HG03095 (cell line): Measurements from ENCODE around the gene ABL1.

Experiments
- ATAC-seq: cut with Tn5 transposase; IDR thresholded peaks from one replicate; pipeline ENCODE4 v1.9.1; 2021; ENCODE audit warnings: moderate library complexity; ENCODE audit not compliant: unreplicated experiment

ABL1 gene

DNA sequence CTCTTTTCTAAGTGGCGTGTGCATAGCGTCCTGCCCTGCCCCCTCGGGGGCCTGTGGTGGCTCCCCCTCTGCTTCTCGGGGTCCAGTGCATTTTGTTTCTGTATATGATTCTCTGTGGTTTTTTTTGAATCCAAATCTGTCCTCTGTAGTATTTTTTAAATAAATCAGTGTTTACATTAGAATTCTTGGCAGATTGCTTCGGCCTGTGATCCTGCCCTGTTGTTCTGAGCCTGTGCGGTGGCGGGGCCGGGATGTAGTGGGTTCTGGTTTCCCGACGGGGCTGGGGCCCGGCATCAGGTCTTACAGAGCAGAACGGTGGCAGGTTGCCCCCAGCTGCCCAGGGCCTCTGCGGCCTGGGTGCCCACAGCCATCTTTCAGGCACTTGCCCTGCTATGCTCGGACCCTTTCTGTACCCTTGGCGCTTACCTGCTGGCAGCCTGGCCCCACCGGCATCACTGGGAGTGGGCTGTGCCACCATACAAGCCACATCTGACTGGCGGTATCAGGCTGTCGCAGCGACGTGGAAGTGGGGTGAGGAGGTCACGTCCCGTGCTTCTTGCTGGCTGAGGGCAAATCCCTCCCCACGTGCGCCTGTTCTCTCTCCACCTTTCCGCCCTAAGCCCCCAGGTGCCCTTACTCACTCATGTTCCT lies 52.6 kb downstream of the ABL1 start:
- ATAC-seq, result no peak

DNA sequence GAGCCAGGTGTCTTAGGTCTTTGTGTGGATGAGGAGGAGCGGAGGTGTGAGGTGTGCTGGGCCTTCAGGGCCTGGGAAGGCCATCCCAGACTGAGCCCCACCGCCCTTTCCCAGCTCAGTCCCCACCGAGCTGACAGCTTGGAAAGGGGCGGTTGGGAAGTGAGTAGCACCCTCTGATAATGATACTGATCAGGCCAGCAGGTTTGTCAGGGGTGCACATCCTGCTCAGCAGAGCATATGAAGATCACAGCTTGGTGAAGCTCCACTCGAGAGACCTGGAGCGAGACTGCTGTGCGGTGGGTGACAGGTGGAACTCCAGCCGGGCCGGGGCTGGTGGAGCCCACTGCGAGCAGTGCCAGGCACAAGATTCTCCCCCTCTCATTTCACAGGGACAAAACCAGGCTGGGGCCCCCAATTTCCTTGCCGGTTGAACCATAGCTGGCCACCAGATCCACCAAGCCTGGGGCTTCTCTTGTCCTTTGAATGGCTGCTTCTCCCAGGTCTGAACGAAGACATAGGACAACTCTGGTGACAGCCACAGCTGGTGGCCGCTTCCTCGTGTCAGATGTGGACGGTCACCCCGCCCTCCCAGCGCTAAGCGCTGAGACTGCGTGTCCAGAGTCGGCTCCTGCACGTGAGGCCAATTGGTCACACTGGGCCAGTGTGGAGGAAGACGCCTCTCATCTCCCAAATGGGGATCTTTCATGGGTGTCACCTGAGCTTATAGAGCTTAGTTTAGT lies 53.3 kb downstream of the ABL1 start:
- no peak for ATAC-seq

DNA sequence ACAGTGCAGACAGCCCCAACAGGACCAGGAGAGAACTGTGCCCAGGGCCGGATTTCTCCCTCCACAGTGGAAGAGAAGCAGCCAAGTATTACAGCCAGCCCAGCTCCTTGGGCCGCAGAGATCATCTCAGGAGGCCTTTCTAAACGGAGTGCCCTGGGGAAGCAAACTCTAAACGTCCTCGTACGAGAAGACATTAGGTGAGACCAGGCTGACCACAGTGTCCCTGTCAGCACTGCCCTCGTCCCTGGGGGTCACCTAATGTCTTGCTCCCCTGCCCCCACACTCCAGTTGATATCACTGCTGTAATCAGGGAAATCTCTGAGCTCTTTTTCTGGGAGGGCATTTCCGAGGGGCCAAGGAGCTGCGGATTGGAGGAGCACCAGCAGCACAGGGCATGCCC lies 55.1 kb downstream of the ABL1 start:
- ATAC-seq, result no peak

DNA sequence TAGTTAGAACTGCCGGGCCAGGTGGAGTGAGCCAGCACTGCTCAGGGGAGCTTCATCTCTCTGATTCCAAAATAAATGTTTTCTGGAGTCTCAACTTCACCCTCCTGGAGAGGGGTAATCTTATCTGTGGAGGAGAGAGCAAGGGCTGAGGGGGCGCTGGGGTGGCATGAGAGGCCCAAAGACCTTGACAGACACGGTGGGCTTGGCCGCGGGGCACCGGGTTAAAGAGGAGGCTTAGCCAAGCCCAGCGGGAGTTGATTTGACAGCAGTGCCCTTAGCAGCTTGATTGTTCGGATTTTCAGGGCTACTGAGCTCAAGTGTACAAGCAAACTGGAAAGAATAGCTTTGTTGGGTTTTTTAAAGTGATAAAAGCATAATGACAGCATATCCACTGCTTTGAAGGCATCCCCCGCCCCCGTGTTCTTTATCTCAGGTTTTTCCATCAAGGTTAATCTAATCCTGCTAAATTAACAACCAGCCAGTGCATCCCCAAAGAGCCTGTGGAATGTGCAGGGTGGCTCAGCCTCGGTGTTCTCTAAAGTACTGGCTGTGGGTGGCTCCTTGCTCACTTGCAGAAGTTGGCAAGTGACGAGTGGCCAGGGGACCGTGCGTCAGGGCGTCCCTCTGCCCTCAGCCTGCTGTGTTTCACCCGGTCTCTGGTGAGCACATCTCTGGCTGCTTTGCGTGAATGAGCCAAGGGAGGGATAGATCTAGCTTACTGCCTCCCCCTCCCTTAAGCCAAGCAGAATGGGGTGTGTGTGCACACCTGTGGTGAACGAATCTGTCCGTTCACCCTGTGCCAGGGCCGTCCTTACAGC lies 56.0 kb downstream of the ABL1 start:
- ATAC-seq, result no peak

DNA sequence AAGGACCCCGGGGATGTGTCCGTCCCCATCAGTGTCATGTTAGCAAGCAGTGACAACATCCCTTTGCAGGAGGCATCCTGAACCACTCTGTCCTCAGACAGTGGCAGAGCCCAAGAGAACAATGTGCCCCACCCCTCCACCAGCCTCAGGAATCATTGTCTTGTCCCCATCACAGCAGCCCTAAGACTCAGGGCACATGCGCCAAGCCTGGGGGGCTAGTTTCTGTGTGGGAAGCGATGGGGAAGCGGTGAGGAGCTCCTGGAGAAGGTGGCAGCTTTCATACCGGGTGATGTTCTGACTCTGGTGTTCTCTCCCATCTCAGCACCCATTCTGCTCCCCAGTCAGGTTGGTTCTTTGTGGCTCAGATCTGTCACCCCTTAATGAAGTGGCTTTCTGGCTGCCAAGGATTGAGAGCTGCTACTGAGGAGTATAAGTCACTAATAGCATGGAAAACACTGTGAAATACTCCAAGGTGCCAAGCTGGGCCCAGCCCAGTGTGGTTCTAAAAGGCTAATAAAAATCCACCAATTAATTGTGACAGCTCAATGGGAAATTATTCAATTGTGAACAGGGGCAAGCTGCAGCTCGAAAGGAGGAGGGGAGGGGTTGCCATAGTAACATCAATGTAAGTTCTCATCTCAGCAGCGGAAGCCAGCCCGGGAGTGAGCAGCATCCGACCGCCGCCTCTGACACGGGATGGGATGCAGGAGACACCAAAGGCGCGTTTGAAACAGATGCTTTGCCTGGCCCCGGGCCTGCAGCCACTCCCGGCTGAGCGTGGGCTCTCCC lies 56.8 kb downstream of the ABL1 start:
- no peak for ATAC-seq

DNA sequence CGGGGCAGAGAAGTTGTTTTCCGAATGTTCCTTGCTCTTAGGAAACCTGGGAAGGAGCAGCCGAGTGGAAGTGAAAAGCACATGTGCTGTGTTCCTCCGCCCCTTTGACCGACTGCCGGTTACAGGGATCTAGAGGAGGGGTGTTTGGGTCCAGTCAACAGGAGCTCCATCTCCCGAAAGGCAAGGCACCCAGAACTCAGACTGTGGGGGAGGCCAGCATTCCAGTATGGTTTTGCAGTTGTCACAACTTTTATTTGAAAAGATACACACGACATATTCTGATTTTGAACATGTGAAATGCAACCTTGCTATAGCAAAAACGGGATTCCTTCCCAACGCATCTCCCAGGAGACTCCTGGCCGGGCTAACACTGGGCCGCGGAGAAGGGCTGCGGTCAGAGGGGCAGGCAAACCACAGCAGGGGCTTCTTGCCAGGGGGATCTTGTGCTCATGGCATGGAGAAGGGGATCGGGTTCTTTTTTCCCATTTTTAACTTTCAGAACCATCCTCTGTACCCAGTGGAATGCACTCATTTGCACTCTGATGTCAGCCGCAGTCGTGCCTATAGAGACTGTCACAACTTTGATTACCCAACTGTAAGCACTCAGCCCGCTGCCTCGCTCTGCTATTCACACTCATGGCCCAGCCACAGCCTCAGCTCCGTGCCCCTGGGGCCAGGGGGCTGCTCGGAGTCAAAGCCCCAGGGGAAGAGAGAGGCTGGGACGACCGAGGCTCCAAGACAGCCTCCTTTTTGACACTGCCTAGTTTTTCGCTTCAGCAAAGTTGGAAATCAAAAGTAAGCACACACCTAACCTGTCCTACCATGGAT lies 57.6 kb downstream of the ABL1 start:
- no peak for ATAC-seq

DNA sequence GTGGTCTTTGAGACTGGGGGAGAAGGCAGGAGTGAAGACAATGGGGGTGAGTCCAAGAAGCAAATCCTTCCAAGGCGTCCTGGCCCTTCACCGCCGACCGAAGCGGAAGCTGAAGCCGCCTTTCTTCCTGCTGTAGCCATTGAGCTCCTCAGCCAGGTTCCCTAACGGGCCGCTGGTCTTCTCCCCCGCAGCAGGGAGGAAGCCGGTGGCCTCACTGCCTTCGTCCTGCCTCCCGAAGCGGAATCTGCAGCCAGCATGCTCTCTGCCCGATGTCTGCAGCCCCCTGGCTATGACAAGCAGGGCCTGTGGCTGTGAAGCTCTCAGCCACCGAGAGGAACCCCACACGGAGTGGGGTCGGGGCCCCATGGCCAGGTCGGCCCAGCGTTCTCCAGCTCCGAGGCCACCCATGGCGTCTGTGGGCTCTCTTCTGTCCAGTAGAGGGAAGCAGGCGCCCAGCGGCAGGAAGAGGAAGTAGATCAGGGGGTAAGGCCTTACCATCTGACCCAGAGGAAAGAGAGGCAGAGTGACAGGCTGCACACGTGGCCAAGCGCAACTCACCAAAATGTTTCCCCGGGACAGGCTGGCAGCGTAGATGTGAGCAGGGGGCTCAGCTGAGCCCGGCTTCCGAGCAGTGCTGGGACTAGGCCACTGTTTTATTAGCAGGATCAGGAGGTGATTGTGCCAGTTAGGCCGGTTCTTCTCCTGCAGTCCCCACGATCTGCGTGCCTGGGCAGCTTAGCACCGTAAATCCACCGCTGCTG lies 58.5 kb downstream of the ABL1 start:
- no peak for ATAC-seq

DNA sequence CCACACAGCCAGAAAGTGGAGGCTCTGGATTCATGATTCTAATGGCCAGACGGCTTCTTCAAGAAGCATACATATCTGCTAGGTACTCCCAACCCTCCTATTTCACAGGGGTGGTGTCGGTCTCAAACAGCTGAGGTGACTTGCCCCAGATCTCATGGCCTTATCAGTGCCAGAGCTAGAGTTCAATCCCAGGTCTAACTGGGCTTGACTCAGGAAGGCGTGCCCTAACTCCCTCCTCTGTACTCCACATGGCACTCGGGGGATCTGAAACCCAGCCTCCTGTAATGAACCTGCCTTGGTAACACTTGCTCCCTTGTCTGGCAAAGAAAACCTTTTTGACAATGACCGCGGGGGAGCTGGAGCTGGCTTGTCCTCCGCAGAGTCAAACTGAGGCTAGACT lies 59.5 kb downstream of the ABL1 start:
- no peak for ATAC-seq

DNA sequence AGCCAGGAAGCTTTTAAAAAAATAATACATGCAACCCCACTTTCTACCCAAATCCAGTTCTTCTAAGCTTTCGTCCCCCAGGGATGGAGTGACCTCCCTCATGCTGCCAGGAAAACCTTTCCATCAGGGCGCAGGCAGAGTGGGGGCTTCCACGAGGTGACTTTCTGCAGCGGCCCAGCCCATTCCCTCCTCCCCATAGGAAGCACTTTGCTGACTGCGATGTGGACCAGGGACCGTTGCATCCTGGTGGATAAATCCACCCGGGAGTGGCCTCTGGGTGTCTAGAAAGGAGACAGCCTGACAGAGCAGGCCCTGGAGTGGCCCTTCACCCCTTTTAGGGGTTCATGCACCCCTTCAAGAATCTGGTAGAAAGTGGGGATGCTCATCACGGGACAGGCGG lies 60.0 kb downstream of the ABL1 start:
- ATAC-seq, result no peak

DNA sequence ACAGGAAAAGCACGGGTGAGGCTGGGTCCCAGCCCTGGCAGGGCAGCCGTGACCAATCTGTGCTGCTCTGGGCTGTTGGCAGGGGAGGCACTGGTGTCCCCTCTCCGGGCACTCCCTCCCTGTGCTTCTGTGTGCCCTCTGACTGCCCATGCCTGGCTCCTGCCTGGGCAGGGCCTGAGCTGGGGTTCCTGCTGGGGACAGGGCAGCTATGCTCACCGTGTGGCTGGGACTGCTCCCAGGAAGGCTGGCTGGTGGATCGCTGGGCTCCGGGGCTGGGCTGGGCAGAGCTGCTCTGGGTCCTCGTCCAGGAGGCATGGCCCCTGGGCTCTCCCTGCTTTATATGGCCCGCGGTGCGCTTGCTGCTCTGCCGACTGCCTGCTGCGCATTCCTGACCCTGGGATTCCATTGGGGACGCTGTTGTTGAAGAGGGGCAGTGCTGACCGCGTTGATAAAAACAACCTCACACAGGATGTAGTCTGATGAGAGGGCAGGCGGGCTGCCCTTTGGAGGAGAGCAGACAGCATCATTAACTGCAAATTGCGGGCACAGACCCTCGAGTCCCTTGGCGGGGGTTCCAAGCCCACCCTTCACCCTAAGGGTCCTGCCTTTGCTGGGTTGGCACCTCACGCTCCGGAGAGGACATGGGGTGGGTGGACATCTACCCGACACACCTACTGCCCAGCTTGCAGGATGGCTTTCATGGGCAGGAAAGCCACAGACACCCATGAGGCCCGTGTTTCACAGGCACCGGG lies 60.6 kb downstream of the ABL1 start:
- no peak for ATAC-seq

DNA sequence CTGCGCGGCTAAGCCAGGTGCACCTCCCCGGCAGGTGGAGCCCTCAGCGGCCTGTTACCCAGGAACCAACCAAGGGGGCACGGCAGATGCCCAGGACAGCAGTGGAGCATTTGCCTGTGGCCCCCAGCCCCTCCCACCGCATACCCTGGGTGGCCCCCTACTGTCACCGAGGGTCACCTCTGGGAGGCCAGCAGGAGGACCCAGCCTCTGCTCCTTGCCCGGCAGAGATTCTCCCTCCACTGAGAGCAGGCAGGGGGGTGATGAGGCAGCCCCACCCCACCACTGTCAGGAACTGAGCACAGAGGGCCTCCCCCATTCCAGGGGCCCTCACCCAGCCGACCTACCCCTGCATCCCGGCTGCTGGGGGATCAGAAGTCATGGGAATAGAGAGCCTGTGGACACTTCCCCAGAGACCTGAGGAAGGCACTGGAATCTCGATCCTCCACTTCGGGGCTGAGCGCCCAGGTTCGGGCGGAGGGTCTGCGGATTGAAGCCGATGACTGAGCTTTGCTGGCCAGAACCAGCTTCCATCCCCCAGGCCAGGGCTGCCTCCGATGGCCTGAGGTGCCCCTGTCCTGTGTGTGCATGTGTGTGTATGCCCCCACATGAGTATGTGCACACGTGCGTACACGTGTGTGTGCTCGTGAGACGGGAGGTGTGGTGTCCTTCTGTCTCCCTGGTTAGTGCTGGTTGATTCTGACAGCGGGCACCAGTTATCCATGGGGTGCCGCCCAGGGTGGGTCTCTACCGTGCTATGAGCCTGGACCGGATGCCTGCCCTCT lies 61.4 kb downstream of the ABL1 start, which contains the start of gene QRFP:
Gene QRFP, minus strand, starts transcription at position 580 of the 782 bp plus-strand sequence. CDS start 2,974 bp downstream, outside the sequence.
- no peak for ATAC-seq

DNA sequence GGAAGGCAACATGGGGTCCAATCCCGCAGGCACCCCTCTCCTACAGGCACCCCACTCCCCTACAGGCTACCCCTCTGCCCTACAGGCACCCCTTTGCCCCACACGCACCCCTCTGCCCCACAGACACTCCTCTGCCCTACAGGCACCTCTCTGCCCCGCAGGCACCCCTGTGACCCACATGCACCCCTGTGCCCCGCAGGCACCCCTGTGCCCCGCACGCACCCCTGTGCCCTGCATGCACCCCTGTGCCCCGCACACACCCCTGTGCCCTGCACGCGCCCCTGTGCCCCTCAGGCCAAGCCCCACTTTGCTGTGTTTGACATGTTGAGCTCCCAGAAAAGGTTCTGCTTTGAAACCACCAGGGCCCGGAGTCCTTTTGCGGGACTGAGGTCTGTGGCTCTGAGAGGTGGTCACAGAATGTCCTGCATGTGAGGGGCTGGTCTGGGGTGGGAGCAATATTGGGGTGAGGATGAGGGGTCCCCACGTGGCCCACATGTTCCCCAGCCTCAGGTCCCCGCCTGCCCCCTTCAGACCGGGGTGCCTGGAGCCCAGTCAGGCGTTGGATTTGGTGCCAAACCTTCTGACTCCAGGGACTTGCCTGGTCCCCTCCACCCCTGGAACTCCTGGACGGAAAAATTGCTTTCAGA lies 62.2 kb downstream of the ABL1 start:
- ATAC-seq, result no peak

DNA sequence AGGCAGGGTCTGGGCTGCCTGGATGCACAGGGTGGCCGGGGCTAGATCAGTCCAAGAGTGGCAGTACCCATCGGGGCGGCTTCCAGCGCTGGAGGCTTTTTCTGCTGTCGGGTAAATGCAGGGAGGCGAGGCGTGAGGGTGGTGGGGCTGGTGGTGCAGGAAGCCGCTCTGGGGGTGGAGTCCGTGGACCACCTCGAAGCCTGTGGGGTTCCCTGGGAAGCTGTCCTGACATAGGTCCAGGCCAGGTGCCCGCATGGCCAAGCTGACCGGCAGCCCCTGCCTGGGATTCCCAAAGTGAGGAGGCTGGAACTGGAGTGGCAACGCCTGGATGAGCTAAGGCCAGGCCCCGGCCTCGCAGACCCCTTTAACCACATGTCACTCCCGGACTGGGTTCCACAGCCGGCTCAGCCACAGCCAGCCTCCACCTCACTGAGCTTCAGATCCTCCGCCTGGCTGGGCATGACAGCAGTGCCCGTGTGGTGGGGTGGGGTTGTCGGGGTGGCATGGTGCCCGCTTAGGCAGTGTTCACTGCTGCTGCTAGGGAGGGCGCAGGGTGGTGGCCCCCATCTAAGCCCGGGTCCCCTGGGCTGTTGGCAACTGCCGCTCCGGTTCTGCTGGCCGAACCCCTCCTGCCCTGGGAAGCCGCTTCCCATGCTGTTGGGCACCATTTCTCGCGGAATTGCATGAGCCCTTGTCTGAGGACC lies 62.9 kb downstream of the ABL1 start:
- ATAC-seq, result no peak

DNA sequence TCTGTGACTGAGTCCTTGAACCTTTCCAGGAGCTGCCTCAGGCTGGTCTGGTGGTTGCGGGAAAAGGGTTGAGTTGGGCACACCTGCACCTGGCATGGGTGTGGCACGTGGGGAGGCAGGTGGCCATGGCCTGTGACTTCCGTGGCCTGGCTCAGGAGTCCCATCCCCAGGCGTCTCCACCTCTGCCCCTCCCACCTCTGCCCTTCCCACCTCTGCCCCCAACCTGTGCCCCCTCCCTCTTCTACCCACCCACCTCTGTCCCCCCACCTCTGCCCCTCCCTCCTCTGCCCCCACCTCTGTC lies 63.4 kb downstream of the ABL1 start:
- no peak for ATAC-seq

DNA sequence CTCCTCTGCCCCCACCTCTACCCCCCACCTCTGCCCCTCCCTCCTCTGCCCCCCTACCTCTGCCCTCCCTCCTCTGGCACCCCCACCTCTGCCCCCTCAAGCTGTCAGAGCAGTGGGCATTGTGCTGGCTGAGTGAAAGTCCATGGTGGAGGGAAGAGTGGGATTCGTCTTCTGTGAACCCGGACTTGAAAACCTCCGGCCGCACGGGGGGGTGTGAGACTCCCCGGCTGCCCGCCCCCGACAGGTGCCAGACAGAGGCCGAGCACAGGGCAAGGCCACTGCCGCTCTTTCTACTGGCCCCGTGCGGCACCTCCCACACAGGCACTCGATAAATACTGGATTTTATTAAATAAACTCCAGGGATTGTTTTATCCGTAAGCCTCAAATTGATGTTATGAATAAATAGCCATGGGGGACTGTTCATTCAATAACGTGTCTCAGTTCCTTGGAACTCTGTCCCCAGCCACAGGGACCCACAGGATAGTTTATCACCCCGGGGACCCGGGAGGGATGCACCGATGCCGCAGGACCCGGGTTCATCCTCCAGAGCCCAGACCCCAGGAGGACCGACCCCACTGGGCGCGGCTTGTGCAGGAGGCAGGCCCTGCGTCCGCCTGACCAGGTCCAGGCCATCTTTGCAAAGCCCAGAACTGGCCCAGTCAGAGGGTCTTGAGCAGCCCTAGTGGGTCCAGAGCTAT lies 64.1 kb downstream of the ABL1 start:
- no peak for ATAC-seq

DNA sequence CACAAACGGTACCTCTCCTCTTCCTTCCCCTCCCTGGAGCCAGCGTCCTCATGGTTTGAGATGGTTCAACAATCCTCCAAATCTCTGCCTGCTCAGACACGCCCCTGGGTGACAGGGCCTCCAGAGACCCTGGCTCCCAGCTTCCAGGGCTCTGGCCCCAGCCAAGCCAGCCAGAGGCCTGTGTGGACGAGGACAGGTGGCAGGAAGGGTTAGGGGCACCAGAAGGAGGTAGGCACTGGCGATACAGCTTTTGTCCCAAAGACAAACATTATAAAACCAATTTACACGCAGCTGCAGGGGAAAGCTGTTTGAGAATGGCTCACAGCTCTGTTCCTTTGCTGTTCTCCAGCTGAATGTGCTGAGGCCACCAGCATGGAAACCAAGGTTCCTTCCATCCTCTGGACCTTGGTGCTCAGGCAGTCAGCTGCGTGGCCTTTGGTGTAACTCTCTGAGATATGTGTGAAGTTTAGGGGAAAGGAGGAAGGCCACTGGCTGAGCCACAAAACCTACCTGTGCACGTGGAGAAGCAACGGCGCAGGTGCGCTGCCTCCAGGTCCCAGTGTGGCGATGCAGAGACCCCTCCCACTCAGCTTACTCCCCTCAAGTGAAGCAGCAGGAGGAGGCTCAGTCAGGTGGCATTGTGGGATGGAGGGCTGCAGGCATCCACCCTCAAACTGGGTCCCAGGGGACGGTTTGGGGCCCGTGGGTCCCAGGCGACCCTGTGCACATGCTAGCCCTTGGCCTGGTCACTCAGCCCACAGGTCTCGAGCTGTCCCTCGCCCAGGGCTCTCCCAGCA lies 65.8 kb downstream of the ABL1 start:
- ATAC-seq, result no peak
